Measurements from ENCODE around the gene MTNR1A. TPM values are rescaled to one million over a fixed set of nuclear protein-coding genes. Genes with fewer than 3 reads are reported as not detected.

Gene MTNR1A
- total RNA-seq, 1 donor from 2014 or later = not detected

DNA sequence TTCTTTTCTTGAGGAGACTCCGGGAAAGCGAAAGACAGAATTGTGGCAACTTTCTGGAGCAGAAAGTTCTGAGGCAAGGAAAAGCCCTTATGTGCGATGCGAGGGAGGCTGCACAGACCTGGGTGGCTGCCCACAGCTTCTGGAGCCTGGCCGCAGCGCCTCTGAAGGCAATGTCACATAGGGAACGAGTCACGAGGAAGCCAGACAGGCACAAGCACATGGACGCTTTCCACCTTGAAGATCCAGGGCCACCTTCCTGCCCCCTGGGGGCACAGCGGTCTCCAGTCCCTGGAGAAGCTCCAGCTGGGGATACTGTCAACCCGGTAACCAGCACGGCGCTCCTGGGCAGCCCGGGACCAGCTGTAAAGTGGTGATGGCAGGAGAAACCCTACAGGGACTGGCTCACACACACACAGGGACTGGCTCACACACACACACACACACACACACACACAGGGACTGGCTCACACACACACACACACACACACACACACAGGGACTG lies 69.8 kb downstream of the MTNR1A start:
- ATAC-seq = no peak

DNA sequence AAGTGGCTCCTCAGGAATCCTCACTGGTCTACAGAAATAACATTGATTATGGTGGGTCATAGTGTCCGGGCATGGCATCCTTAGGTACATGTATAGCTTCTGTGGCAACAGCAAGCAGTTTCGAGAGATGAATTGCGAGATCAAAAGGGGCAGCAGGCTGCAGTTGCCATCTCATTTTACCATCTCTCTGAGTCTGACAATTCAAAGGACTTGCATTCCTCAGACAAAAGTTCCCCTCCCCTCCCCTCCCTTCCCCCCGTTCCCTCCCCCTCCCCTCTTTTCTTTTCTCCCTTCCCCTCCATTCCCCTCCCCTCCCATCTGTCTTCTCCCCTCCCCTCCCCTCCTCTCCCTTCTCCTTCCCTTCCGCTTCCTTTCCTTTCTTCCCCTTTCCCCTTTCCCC lies 70.2 kb downstream of the MTNR1A start:
- ATAC-seq = no peak

GRCh38 chr4:186483656-186484055 lies 71.7 kb downstream of the MTNR1A start:
- ATAC-seq = no peak

Other genes starting within 250 kb of the MTNR1A start
- gene FAT1, start 168.3 kb upstream of the MTNR1A start, total RNA-seq = 86.4 TPM

All from esophagus mucosa (tissue), 1 donor.